Activated CD8-positive, alpha-beta memory T cell treated with anti-CD3 and anti-CD28 coated beads for 36 hours (primary cell): ENCODE results near the gene GPR157. TPM values are rescaled to one million over a fixed set of nuclear protein-coding genes. Genes with fewer than 3 reads are reported as not detected.
"Not testable (repeated sequence)": the region's sequence is repeated elsewhere in the genome, so short reads cannot be mapped to it uniquely, and the experiment has no call there.

Experiments
- CTCF ChIA-PET: fragments of 350-600 bp; sonication (Branson Sonifier 250); formaldehyde crosslinking; loops from one replicate; lab custom pipeline; 2021; ENCODE audit warnings: antibody characterized with exemption; lab: Charles Lee
- POLR2A ChIA-PET: fragments of 350-600 bp; sonication (Branson Sonifier 250); formaldehyde crosslinking; loops from one replicate; lab custom pipeline; 2021; ENCODE audit warnings: antibody characterized with exemption; lab: Charles Lee
- total RNA-seq, 2 experiments: library from RNA; stranded (reverse); gene quantifications; one replicate each; pipeline ENCODE4 v1.2.3, GENCODE V29; 2021

Gene GPR157
- total RNA-seq, 2 experiments from 2014 or later: 1.9 to 3.2 TPM

- POLR2A ChIA-PET: no interaction called here
- CTCF ChIA-PET: no interaction called here
Observed at GRCh38 chr1:9150582-9151327, 21.9 kb upstream of the GPR157 start.

DNA sequence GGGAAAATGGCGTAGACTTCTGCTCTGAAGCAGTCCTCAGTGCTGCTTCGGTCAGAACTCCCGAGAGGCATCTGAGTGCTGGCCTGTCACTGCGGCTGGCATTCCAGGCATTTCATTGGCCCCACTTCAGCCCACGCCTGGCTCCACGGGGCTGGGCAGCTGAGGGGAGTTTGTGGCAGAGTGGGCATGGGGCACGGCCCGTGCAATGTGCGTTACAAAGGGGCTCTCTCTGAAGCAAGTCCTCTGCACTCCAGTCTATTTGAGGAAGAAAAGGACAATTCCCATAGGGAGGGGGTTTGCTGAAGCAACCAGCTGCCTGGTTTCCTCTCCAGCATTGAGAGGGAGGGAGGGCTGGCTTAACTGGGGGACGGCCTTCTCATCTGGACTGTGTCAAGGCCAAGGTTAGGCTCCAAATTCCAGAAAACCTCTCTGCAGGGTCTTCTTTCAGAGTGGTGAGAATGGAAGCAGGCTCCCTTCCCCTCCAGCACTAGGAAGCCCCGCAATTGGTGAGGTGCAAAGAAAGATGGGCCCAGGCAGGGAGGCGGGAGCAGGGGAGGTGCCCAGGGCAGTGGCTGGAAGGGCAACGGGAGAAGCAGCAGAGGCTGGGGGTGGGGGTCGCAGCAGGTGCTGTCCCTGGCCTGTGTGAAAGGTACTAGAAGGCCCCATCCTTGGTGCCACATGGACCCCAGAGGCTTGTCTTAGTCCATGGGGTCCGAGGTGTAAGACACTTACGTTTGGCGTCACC is 21.1 kb upstream of the GPR157 start:
- CTCF ChIA-PET: interaction anchor here (0.6 kb wide), 1 partner anchor 42 kb away, joined by 3 read pairs; no protein-coding TSS in a partner anchor
- POLR2A ChIA-PET: no interaction called here

GRCh38 chr1:9149151-9149550 is 20.2 kb upstream of the GPR157 start:
- ChIA-PET CTCF (interaction anchor here (0.6 kb wide), 1 partner anchor 347 kb away, joined by 3 read pairs; no protein-coding TSS in a partner anchor), POLR2A (no interaction called here)

- POLR2A ChIA-PET: no interaction called here
Observed at GRCh38 chr1:9146156-9146555, 17.3 kb upstream of the GPR157 start.

DNA sequence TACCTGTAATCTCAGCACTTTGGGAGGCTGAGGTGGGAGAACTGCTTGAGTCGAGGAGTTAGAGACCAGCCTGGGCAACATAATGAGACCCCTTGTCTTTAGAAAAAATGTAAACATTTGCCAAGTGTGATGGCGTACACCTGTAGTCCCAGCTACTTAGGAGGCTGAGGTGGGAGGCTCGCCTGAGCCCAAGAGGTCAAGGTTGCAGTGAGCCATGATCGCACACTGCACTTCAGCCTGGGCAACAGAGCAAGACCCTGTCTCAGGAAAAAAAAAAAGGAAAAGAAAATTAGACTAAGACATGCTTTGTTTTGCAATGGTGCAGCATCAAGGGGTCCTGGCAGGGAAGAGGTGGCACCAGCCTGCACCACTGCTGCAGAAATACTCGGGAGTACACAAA is 16.8 kb upstream of the GPR157 start:
- CTCF ChIA-PET: no interaction called here
- POLR2A ChIA-PET: no interaction called here

More at GRCh38 chr1:9146156-9146555, 17.3 kb upstream of the GPR157 start:
- CTCF ChIA-PET: no interaction called here

GRCh38 chr1:9145021-9145668 is 16.2 kb upstream of the GPR157 start:
- CTCF ChIA-PET: no interaction called here
- POLR2A ChIA-PET: no interaction called here

GRCh38 chr1:9144494-9144893 is 15.6 kb upstream of the GPR157 start:
- POLR2A ChIA-PET: not testable (repeated sequence)
- CTCF ChIA-PET: interaction anchor here (0.6 kb wide), 1 partner anchor 216 kb away, joined by 3 read pairs; no protein-coding TSS in a partner anchor

- CTCF ChIA-PET: interaction anchor here (0.8 to 2.1 kb wide), 4 partner anchors 8 to 107 kb away, joined by 3 to 11 read pairs (median 7); no protein-coding TSS in a partner anchor
- POLR2A ChIA-PET: no interaction called here
Observed at GRCh38 chr1:9143250-9143649, 14.3 kb upstream of the GPR157 start.

- POLR2A ChIA-PET: no interaction called here
- CTCF ChIA-PET: no interaction called here
Observed at GRCh38 chr1:9139930-9140329, 11.0 kb upstream of the GPR157 start.

GRCh38 chr1:9136932-9137331 is 8.0 kb upstream of the GPR157 start:
- ChIA-PET POLR2A (no interaction called here), CTCF (no interaction called here)

- POLR2A ChIA-PET: no interaction called here
- CTCF ChIA-PET: interaction anchor here (1.0 to 1.1 kb wide), 2 partner anchors 8 to 60 kb away, joined by 3 read pairs; no protein-coding TSS in a partner anchor
Observed at GRCh38 chr1:9135073-9135836, 6.4 kb upstream of the GPR157 start.

GRCh38 chr1:9133870-9134585 is 5.1 kb upstream of the GPR157 start:
- ChIA-PET CTCF (interaction anchor here (1.1 kb wide), 1 partner anchor 9 kb away, joined by 3 read pairs; no protein-coding TSS in a partner anchor), POLR2A (no interaction called here)

DNA sequence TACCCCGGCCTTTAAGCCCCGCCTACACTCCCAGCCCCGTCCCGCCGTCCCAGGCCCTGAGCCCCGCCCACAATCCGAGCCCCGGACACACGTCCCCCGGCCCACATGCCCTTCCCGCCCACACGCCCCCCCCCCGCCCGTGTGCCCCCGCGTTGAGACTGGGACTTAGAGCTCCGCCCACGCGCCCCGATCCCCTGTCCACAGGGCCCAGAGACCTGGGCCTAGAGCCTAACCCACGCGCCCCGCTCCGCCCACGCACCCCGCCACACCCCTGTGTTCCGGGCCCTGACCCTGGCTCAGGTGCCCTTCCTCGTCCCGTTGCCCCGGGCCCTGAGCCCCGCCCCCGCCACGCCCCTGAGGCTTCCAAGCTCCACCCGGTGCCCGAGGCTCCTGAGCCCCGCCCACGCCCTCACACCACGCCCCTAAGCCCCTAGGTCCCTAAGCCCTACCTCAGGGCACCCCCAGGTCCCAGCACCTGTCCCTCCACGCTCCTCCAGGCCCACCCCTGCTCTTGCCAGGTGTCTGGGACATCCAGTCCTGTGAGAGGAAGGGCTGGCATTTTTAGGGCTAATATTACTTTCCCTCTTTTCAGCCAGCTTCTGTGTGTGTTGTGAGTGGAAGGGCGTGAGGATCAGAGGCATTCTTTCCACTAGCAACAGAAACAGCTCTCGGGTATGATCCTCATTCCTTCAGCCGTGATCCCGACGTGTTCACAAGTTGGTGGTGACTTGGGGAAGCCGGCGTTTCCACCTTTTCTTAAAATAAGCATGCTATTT is 552 bp upstream of the GPR157 start:
- CTCF ChIA-PET: interaction anchor here (0.6 to 1.8 kb wide), 5 partner anchors 11 to 67 kb away, joined by 3 to 7 read pairs (median 5); no protein-coding TSS in a partner anchor

GRCh38 chr1:9128166-9128519 is 759 bp downstream of the GPR157 start:
- CTCF ChIA-PET: interaction anchor here (1.7 kb wide), 1 partner anchor 17 kb away, joined by 5 read pairs; no protein-coding TSS in a partner anchor
- POLR2A ChIA-PET: no interaction called here

More for the DNA sequence above, 552 bp upstream of the GPR157 start:
- POLR2A ChIA-PET: no interaction called here

- POLR2A ChIA-PET: interaction anchor here (0.6 kb wide), 1 partner anchor 53 kb away, joined by 3 read pairs; no protein-coding TSS in a partner anchor
- CTCF ChIA-PET: interaction anchor here (0.6 to 1.7 kb wide), 3 partner anchors 13 to 17 kb away, joined by 3 to 5 read pairs (median 3); no protein-coding TSS in a partner anchor
Observed at GRCh38 chr1:9127395-9128165, 1.3 kb downstream of the GPR157 start.

- CTCF ChIA-PET: interaction anchor here (0.6 to 1.7 kb wide), 4 partner anchors 12 to 641 kb away, joined by 3 to 5 read pairs (median 3); no protein-coding TSS in a partner anchor
- POLR2A ChIA-PET: interaction anchor here (0.6 kb wide), 2 partner anchors 54 to 101 kb away, joined by 3 to 4 read pairs; no protein-coding TSS in a partner anchor
Observed at GRCh38 chr1:9126511-9126910, 2.4 kb downstream of the GPR157 start.
